HepG2 (cell line): ENCODE measurements around the gene CDK6. TPM values are rescaled to one million over a fixed set of nuclear protein-coding genes. Genes with fewer than 3 reads are reported as not detected.

ENCODE experiments used
- CREM ChIP-seq, 2 experiments: sonication (generic) in 1 of 2; formaldehyde crosslinking in 1 of 2; IDR thresholded peaks; 2 replicates each; pipeline versions ENCODE4 v1.4.0 to v1.6.1; 2016 to 2020; ENCODE audit warnings: antibody characterized with exemption in 1 of 2, mild to moderate bottlenecking in 1 of 2, missing genetic modification reagents in 1 of 2
- ESRRA ChIP-seq: sonication (generic); formaldehyde crosslinking; IDR thresholded peaks from 2 replicates; pipeline ENCODE4 v1.5.1; 2020; ENCODE audit warnings: mild to moderate bottlenecking, low read depth, missing genetic modification reagents
- ETV6 ChIP-seq: sonication (generic); formaldehyde crosslinking; conservative IDR thresholded peaks from 2 replicates; pipeline ENCODE4 v1.4.0; 2020; ENCODE audit warnings: missing genetic modification reagents
- GTF2F1 ChIP-seq: fragments of 150-350 bp; IDR thresholded peaks from 2 replicates; pipeline ENCODE4 v1.6.1; 2014; ENCODE audit warnings: low read length
- HOXA9 ChIP-seq: sonication (generic); formaldehyde crosslinking; IDR thresholded peaks from 2 replicates; pipeline ENCODE4 v1.8.1; 2022; ENCODE audit warnings: missing genetic modification reagents, mild to moderate bottlenecking, moderate library complexity, borderline replicate concordance
- MAFK ChIP-seq, 2 experiments: IDR thresholded peaks in 1 of 2; conservative IDR thresholded peaks in 1 of 2; 2 replicates each; pipeline ENCODE4 v1.6.1; 2011; ENCODE audit warnings: improper control_type of control experiment in 2 of 2, low read length in 2 of 2
- ZNF775 ChIP-seq: sonication (generic); formaldehyde crosslinking; IDR thresholded peaks from 2 replicates; pipeline ENCODE4 v1.4.0; 2020; ENCODE audit warnings: missing genetic modification reagents, mild to moderate bottlenecking, moderate library complexity, borderline replicate concordance
- polyA plus RNA-seq, 8 experiments: library from polyadenylated mRNA; depleted of rRNA in 3 of 8; stranded (reverse) in 7 of 8; unstranded in 1 of 8; fragments of >200 nt; fragmentation: Illumina TruSeq in 4 of 8; extraction: Trizol in 4 of 8; gene quantifications; 2 replicates each; pipeline versions ENCODE4 v1.2.1 to v1.2.3, GENCODE V29; 2011 to 2016; ENCODE audit warnings: low read depth in 4 of 8, missing spikeins in 1 of 8, mixed read lengths in 1 of 8; ENCODE audit not compliant: insufficient read depth in 1 of 8
- total RNA-seq, 5 experiments: library from RNA; depleted of rRNA; stranded (reverse); fragments of >200 nt; fragmentation: Illumina TruSeq; extraction: Trizol; gene quantifications; 2 replicates each; pipeline ENCODE4 v1.2.3, GENCODE V29; 2016; ENCODE audit warnings: low read depth in 1 of 5
- TF ChIP-seq, protein P1 (sequence below): sonication (generic); formaldehyde crosslinking; IDR thresholded peaks from 2 replicates; pipeline ENCODE4 v1.4.0; 2020; ENCODE audit warnings: missing genetic modification reagents
- TF ChIP-seq, protein P2 (sequence below): sonication (generic); formaldehyde crosslinking; IDR thresholded peaks from 2 replicates; pipeline ENCODE4 v1.4.0; 2020; ENCODE audit warnings: mild to moderate bottlenecking, missing genetic modification reagents

CDK6 gene
- total and polyA plus RNA-seq, 2 of the 13 experiments (the other 11 are each of a cell fraction or from before 2014, with no cell fraction given) = 34.6 to 90.8 TPM

DNA sequence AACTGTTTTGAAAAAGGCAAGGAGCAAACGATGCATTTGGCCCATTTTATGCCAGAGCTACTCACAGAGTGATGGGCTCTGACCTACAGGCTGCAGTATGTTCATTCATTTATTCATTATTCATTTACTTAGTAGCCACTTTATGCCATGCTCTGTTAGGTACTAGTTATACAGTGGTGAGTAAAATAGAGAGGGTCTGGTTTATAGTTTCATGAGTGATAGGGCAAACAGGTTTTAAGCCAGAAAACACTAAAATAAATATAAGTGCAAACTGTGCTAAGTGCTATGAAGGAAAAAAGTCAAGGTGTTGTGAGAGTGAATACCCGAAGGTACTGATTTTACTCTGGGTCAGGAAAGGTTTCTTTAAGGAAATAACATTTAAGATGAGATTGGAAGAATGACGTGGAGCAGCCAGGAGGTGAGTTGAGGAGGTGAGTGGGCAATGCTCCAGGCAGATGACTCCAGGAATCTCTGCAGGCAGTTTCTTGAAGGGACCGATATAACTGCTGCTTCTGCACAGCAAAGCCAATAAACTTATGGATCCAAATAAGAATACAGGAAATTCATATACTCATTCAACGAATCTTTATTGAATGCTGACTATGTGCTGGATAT lies 189.3 kb downstream of the CDK6 start (continued):
- TF ChIP-seq, protein P1, sequence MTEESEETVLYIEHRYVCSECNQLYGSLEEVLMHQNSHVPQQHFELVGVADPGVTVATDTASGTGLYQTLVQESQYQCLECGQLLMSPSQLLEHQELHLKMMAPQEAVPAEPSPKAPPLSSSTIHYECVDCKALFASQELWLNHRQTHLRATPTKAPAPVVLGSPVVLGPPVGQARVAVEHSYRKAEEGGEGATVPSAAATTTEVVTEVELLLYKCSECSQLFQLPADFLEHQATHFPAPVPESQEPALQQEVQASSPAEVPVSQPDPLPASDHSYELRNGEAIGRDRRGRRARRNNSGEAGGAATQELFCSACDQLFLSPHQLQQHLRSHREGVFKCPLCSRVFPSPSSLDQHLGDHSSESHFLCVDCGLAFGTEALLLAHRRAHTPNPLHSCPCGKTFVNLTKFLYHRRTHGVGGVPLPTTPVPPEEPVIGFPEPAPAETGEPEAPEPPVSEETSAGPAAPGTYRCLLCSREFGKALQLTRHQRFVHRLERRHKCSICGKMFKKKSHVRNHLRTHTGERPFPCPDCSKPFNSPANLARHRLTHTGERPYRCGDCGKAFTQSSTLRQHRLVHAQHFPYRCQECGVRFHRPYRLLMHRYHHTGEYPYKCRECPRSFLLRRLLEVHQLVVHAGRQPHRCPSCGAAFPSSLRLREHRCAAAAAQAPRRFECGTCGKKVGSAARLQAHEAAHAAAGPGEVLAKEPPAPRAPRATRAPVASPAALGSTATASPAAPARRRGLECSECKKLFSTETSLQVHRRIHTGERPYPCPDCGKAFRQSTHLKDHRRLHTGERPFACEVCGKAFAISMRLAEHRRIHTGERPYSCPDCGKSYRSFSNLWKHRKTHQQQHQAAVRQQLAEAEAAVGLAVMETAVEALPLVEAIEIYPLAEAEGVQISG (CRISPR knock-in tag) = no peak
- TF ChIP-seq, protein P2, sequence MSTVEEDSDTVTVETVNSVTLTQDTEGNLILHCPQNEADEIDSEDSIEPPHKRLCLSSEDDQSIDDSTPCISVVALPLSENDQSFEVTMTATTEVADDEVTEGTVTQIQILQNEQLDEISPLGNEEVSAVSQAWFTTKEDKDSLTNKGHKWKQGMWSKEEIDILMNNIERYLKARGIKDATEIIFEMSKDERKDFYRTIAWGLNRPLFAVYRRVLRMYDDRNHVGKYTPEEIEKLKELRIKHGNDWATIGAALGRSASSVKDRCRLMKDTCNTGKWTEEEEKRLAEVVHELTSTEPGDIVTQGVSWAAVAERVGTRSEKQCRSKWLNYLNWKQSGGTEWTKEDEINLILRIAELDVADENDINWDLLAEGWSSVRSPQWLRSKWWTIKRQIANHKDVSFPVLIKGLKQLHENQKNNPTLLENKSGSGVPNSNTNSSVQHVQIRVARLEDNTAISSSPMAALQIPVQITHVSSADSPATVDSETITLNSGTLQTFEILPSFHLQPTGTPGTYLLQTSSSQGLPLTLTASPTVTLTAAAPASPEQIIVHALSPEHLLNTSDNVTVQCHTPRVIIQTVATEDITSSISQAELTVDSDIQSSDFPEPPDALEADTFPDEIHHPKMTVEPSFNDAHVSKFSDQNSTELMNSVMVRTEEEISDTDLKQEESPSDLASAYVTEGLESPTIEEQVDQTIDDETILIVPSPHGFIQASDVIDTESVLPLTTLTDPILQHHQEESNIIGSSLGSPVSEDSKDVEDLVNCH = no peak
- no peak for TF ChIP-seq HOXA9 (CRISPR knock-in tag)
- TF ChIP-seq ETV6 (CRISPR knock-in tag) = no peak
- no peak for TF ChIP-seq CREM (IDR thresholded peaks at IDR 0.05)
- TF ChIP-seq CREM (CRISPR knock-in tag; IDR thresholded peaks at IDR 0.05) = no peak
- no peak for TF ChIP-seq MAFK (conservative IDR thresholded peaks at IDR 0.05 in 1 of 2, IDR thresholded peaks at IDR 0.05 in 1 of 2; ENCODE audit: low read length in 2 of 2)
- TF ChIP-seq GTF2F1 = no peak
- no peak for TF ChIP-seq ESRRA
- no peak for TF ChIP-seq ZNF775
